GM12872 (cell line): ENCODE data around the gene DNAJC30.

ENCODE experiments used
- CTCF ChIP-seq: IDR thresholded peaks from 3 replicates; pipeline ENCODE4 v1.5.1; 2011; ENCODE audit warnings: low read depth, mild to moderate bottlenecking, low read length, moderate library complexity; ENCODE audit not compliant: insufficient read depth

Gene DNAJC30

GRCh38 chr7:73685311-73685710, 2.1 kb upstream of the DNAJC30 start:
- no peak for TF ChIP-seq CTCF

GRCh38 chr7:73683788-73684693, 788 bp upstream of the DNAJC30 start:
- TF ChIP-seq CTCF, result no peak

GRCh38 chr7:73682745-73683055, 553 bp downstream of the DNAJC30 start:
- no peak for TF ChIP-seq CTCF

GRCh38 chr7:73681031-73681430, 2.2 kb downstream of the DNAJC30 start:
- no peak for TF ChIP-seq CTCF

GRCh38 chr7:73680501-73680900, 2.8 kb downstream of the DNAJC30 start:
- no peak for TF ChIP-seq CTCF

GRCh38 chr7:73679709-73680108, 3.5 kb downstream of the DNAJC30 start:
- no peak for TF ChIP-seq CTCF

- no peak for TF ChIP-seq CTCF
Measured at GRCh38 chr7:73678862-73679261, 4.4 kb downstream of the DNAJC30 start.
